ENCODE measurements around the gene DSCAM.
"Not testable (repeated sequence)": the region's sequence is repeated elsewhere in the genome, so short reads cannot be mapped to it uniquely, and the experiment has no call there.

DSCAM gene

GRCh38 chr21:40517646-40518045 lies 329.3 kb downstream of the DSCAM start:
- no peak for DNase-seq

- DNase-seq, result no peak
Measured at GRCh38 chr21:40516335-40516734, 330.6 kb downstream of the DSCAM start.

GRCh38 chr21:40512590-40512989 lies 334.4 kb downstream of the DSCAM start:
- DNase-seq, result no peak

- DNase-seq, result no peak
Measured at GRCh38 chr21:40507978-40508377, 339.0 kb downstream of the DSCAM start.

- DNase-seq, result no peak
Measured at GRCh38 chr21:40505681-40506080, 341.3 kb downstream of the DSCAM start.

- no peak for DNase-seq
Measured at GRCh38 chr21:40505244-40505643, 341.7 kb downstream of the DSCAM start.

GRCh38 chr21:40504825-40505224 lies 342.1 kb downstream of the DSCAM start:
- DNase-seq, result no peak

- no peak for DNase-seq
Measured at GRCh38 chr21:40496116-40496515, 350.8 kb downstream of the DSCAM start.

GRCh38 chr21:40490408-40490807 lies 356.6 kb downstream of the DSCAM start:
- no peak for DNase-seq

GRCh38 chr21:40489001-40489400 lies 358.0 kb downstream of the DSCAM start:
- no peak for DNase-seq

- DNase-seq, result no peak
Measured at GRCh38 chr21:40481764-40482163, 365.2 kb downstream of the DSCAM start.

- no peak for DNase-seq
Measured at GRCh38 chr21:40474513-40474912, 372.4 kb downstream of the DSCAM start.

- DNase-seq, result no peak
Measured at GRCh38 chr21:40472013-40472412, 374.9 kb downstream of the DSCAM start.

GRCh38 chr21:40471103-40471502 lies 375.9 kb downstream of the DSCAM start:
- no peak for DNase-seq

- DNase-seq, result no peak
Measured at GRCh38 chr21:40466893-40467483, 380.0 kb downstream of the DSCAM start.

- DNase-seq, result no peak
Measured at GRCh38 chr21:40465382-40465781, 381.6 kb downstream of the DSCAM start.

- DNase-seq, result no peak
Measured at GRCh38 chr21:40463176-40463575, 383.8 kb downstream of the DSCAM start.

GRCh38 chr21:40461008-40461407 lies 385.9 kb downstream of the DSCAM start:
- DNase-seq, result no peak

GRCh38 chr21:40457741-40458140 lies 389.2 kb downstream of the DSCAM start:
- no peak for DNase-seq

GRCh38 chr21:40454057-40454456 lies 392.9 kb downstream of the DSCAM start:
- no peak for DNase-seq

GRCh38 chr21:40453183-40453582 lies 393.8 kb downstream of the DSCAM start:
- DNase-seq, result no peak

- no peak for DNase-seq
Measured at GRCh38 chr21:40452548-40452947, 394.4 kb downstream of the DSCAM start.

GRCh38 chr21:40447016-40447415 lies 399.9 kb downstream of the DSCAM start:
- DNase-seq, result no peak

- DNase-seq, result no peak
Measured at GRCh38 chr21:40445349-40445921, 401.5 kb downstream of the DSCAM start.

- not testable (repeated sequence) for DNase-seq
Measured at GRCh38 chr21:40439581-40439980, 407.4 kb downstream of the DSCAM start.
